SHP77 treated with DMSO at 0.1 percent for 48 hours (cell line): ENCODE data around the gene RPS19BP1.

Source experiments
- DNase-seq: peaks from one replicate; lab custom pipeline; 2025; lab: John Stamatoyannopoulos, UW

RPS19BP1 gene

GRCh38 chr22:39490135-39490798, 42.3 kb downstream of the RPS19BP1 start:
- DNase-seq: peak; percentile 57

- no peak for DNase-seq
Observed at GRCh38 chr22:39489094-39490068, 43.2 kb downstream of the RPS19BP1 start.

- DNase-seq: no peak
Observed at GRCh38 chr22:39488563-39489083, 43.9 kb downstream of the RPS19BP1 start.

- DNase-seq: no peak
Observed at GRCh38 chr22:39487826-39488520, 44.6 kb downstream of the RPS19BP1 start.

- DNase-seq: no peak
Observed at GRCh38 chr22:39486951-39487825, 45.4 kb downstream of the RPS19BP1 start.

GRCh38 chr22:39482768-39483167, 49.8 kb downstream of the RPS19BP1 start:
- DNase-seq: no peak

DNA sequence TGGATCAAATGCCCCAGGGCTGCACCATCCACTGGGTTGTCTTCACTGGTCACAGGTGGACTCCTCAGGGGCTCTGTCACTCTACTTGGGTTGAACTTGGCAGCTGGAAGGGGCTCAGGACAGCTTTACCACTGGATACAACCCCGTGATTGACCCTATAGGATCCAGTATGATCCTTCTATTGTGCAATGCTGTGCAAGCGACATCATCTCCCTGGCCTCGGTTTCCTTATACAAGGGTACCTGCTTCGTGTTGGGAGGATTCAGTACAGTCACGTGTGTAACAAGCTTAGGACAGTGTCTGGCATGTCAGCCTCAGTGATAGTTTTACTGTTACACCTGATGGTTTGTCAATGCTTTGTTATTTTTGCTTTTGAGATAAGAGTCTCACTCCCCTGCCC, 51.0 kb downstream of the RPS19BP1 start:
- DNase-seq: no peak

DNA sequence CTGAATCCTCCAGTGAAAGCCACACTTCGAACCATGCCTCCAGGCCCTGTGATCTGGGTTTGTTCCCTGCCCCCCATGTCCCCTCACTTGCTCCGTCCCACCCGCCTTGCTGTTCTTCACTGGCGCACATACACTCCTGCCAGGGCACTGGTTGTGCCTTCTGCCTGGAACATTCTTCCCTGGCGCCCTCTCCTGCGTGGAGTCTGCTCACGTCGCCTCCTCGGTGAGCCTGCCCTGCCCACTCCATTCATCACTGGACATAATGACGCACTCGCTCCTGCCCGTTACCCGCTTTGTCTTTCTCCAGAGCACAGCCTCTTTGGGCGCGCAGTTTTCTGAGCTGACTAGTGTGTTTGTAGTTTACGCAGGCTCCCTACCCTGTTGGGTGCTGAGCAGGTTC, 51.5 kb downstream of the RPS19BP1 start:
- no peak for DNase-seq

DNA sequence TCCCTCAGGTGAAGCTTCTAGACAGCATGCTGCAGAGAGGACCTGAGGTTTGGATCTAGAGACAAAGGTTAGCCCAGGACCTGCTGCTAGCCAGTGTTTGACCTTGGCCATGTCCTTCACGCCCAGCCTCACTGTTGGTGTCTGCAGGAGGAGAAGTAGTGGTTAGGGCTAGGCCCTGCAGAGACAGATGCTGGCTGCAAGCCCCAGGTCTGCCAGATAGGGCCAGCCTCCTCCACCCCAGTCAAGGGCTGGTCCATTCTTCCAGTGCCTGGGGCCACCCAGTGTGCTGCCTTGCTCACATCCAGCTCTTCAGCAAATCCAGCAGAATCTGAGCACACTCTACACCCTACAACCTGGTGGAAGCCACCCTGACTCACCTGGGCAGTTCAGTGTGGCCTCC, 52.0 kb downstream of the RPS19BP1 start:
- DNase-seq: no peak

DNA sequence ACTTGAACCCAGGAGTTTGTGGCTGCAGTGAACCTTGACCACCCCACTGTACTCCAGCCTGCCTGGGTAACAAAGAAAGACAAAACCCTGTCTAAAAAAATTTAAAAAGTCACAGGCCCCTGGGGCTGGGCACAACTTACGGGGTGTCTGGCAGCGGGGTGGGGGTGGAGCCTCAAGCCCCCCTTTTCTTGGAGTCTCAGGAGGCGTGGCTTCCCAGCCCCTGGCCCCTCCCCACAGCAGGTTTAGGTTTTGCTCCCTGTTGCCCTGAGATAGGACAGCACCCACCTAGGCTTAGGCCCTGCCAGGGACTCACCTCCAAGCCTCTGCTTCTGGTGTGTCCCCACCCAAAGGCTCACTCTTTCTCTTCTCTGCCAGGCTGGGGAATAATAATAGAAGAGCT, 53.3 kb downstream of the RPS19BP1 start:
- no peak for DNase-seq
